ENCODE data around the gene SKP1.

GRCh38 chr5:134112726-134113362 is 63.9 kb downstream of the SKP1 start:
- no peak for TF ChIP-seq CTCF (IDR thresholded peaks at IDR 0.05; ENCODE audit: borderline replicate concordance, extremely low read depth, low read length, poor library complexity, severe bottlenecking)
- TF ChIP-seq EZH2 (IDR thresholded peaks at IDR 0.05; ENCODE audit: borderline replicate concordance, low read depth, low read length, severe bottlenecking) = no peak
